22Rv1 (cell line): ENCODE measurements around the gene SLC27A5.

Source experiments
- CTCF ChIP-seq: fragments of 450-650 bp; IDR thresholded peaks from 2 replicates; pipeline ENCODE4 v1.5.1; 2017; ENCODE audit warnings: mild to moderate bottlenecking
- ZFX ChIP-seq: fragments of 450-650 bp; IDR thresholded peaks from 2 replicates; pipeline ENCODE4 v1.6.1; 2017; ENCODE audit warnings: antibody characterized with exemption, borderline replicate concordance

- TF ChIP-seq CTCF (no peak), ZFX (no peak)
Measured at GRCh38 chr19:58548859-58549663, 37.3 kb upstream of the SLC27A5 start.
